Effector memory CD4-positive, alpha-beta T cell (primary cell): ENCODE measurements around the gene SBNO2.

ENCODE experiments used
- DNase-seq, 3 donors: peaks; one replicate each; pipeline ENCODE4 v3.0.0-alpha.2; 2020
- H3K27ac ChIP-seq: 2 replicates; pipeline ENCODE4 v1.7.0; 2013; ENCODE audit warnings: mild to moderate bottlenecking, low read length, moderate library complexity; ENCODE audit not compliant: insufficient read depth, poor library complexity, severe bottlenecking
- H3K27me3 ChIP-seq: replicated peaks from 2 replicates; pipeline ENCODE4 v1.7.0; 2013; ENCODE audit warnings: mild to moderate bottlenecking, low read length; ENCODE audit not compliant: insufficient read depth, control insufficient read depth, poor library complexity, severe bottlenecking
- H3K36me3 ChIP-seq: 2 replicates; pipeline ENCODE4 v1.7.0; 2013; ENCODE audit warnings: mild to moderate bottlenecking, low read length, moderate library complexity; ENCODE audit not compliant: control insufficient read depth, insufficient read depth
- H3K4me1 ChIP-seq: 2 replicates; pipeline ENCODE4 v1.7.0; 2013; ENCODE audit warnings: low read length, mild to moderate bottlenecking; ENCODE audit not compliant: control insufficient read depth, insufficient read depth, poor library complexity, severe bottlenecking
- H3K4me3 ChIP-seq: 2 replicates; pipeline ENCODE4 v1.7.0; 2013; ENCODE audit warnings: low read length, low read depth, mild to moderate bottlenecking; ENCODE audit not compliant: insufficient read depth, poor library complexity, severe bottlenecking
- H3K9me3 ChIP-seq: 2 replicates; pipeline ENCODE4 v1.7.0; 2013; ENCODE audit warnings: mild to moderate bottlenecking, low read length, moderate library complexity; ENCODE audit not compliant: control insufficient read depth

The SBNO2 gene

DNA sequence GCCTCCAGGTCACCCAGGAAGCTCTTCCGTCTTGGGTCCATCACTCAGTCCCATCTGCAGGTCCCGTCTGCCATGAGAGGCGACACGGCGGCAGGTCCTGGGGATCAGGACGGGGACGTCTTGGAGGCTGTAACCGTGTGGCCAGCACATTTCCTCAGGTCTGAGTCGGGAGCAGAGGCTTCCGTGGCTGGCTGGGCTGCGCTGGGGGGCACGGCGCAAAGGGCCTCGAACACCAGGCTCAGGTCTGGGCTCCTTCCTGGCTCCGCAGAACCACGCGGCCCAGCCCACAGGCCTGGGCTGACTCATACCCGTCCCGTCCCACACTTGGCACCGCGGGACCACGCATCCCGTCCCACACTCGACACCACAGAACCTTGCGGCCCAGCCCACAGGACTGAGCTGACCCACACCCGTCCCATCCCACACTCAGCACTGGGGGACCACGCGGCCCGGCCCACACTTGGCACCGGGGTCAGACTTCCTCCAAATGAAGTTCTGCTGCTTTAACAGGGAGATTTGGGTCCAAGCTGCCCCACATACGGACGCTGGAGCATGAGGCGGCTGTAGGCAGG is 30.2 kb downstream of the SBNO2 start:
- H3K4me1 ChIP-seq, result no peaks in the 10 kb centered on the region
- no peak overlapping the region for H3K4me3 ChIP-seq
- no peaks in the 10 kb centered on the region for H3K9me3 ChIP-seq
- DNase-seq, result no peak
- peaks cover 30% of the 10 kb centered on the region for H3K36me3 ChIP-seq
- H3K27ac ChIP-seq, result no peak overlapping the region
- no peaks in the 10 kb centered on the region for H3K27me3 ChIP-seq

DNA sequence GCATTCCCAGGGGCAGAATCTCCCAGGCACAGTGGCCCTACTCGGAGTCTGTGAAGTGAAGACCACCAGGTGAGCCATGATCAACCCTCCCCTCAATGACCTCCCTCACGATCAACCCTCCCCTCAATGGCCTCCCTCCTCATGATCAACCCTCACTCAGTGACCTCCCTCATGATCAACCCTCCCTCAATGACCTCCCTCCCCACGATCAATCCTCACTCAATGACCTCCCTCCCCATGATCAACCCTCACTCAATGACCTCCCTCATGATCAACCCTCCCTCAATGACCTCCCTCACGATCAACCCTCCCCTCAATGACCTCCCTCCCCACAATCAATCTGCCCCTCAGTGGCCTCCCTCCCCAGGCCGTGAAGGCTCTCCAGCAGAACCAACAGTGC is 32.1 kb downstream of the SBNO2 start:
- no peaks in the 10 kb centered on the region for H3K4me1 ChIP-seq
- no peak overlapping the region for H3K4me3 ChIP-seq
- H3K27ac ChIP-seq, result no peak overlapping the region
- DNase-seq, result no peak
- no peaks in the 10 kb centered on the region for H3K27me3 ChIP-seq
- peaks cover 21% of the 10 kb centered on the region for H3K36me3 ChIP-seq
- no peaks in the 10 kb centered on the region for H3K9me3 ChIP-seq

DNA sequence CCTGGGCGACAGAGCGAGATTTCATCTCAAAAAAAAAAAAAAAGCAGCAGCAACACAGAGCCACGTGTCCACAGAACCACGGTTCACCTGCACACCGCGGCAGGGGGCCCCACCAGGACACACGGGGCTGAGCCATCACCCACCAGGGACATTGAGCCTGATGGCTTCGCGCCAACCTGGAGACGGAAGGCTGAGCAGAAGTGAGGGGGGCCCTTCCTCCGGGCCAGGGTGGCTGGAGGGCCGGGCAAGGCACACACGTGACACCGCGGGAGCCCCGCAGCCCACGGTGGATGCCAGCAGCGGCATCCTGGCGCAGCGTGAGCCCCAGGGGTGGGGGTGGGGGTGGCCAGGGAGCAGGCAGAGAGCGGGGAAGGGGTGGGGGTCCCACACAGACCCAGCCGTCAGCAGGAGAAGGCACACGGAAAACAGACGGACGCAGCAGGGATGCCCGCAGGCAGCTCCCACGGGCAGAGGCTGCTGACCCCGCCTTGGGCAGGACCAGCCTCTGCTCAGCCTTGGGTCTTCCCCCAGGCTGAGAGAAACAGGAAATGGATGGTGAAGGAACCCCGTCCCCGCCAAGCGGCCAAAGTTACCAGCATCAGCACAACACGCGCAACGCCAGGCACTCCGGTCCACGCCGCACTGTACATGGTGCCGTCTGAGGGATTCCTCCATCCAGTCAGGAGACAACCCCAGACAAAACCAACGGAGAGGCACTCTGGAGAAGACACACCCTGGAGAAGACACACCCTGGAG is 33.6 kb downstream of the SBNO2 start:
- H3K27ac ChIP-seq, result no peak overlapping the region
- H3K4me1 ChIP-seq, result no peaks in the 10 kb centered on the region
- peaks cover 10% of the 10 kb centered on the region for H3K36me3 ChIP-seq
- no peak overlapping the region for H3K4me3 ChIP-seq
- H3K27me3 ChIP-seq, result no peaks in the 10 kb centered on the region
- DNase-seq, result no peak
- H3K9me3 ChIP-seq, result no peaks in the 10 kb centered on the region

DNA sequence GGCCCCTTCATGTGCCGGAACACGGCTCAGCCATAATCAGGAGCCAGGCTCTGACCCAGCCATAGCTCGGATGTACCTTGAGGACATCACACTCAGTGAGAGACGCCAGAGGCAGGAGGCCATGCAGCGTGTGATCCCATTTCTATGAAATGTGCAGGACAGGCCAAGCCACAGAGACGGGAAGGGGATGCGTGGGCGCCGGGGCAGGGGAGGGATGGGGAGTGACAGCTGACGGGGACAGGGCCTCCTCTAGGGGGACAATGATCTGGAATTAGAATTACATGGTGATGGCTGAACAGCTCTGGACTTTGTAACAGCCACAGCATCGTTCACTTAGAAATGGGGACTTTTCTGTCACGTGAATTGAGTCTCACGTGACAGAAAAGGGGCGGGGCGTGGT is 34.9 kb downstream of the SBNO2 start:
- no peak overlapping the region for H3K27ac ChIP-seq
- DNase-seq, result no peak
- no peaks in the 10 kb centered on the region for H3K9me3 ChIP-seq
- H3K4me3 ChIP-seq, result no peak overlapping the region
- peaks cover 8% of the 10 kb centered on the region for H3K36me3 ChIP-seq
- H3K27me3 ChIP-seq, result no peaks in the 10 kb centered on the region
- peaks cover under 1% of the 10 kb centered on the region for H3K4me1 ChIP-seq

DNA sequence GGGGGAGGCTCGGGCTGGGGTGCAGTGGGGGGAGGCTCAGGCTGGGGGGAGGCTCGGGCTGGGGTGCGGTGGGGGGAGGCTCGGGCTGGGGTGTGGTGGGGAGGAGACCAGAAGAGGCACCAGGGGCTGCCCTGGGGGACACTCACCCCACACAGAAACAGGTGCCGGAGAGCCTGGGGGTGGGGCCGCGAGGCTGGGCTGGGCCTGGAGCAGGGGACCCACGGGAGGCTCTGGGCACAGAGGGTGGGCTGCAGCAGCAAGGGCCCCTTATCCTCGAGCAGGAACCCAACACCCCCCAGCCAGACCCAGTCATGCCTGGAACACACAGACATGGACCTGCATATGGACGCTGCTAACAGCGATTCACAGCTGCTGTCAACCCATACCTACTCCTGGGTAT is 35.9 kb downstream of the SBNO2 start:
- Histone ChIP-seq H3K27me3 (no peaks in the 10 kb centered on the region), H3K27ac (no peak overlapping the region), H3K4me3 (no peak overlapping the region), H3K36me3 (no peaks in the 10 kb centered on the region), H3K9me3 (no peaks in the 10 kb centered on the region), H3K4me1 (peaks cover 9% of the 10 kb centered on the region)
- DNase-seq, result no peak

DNA sequence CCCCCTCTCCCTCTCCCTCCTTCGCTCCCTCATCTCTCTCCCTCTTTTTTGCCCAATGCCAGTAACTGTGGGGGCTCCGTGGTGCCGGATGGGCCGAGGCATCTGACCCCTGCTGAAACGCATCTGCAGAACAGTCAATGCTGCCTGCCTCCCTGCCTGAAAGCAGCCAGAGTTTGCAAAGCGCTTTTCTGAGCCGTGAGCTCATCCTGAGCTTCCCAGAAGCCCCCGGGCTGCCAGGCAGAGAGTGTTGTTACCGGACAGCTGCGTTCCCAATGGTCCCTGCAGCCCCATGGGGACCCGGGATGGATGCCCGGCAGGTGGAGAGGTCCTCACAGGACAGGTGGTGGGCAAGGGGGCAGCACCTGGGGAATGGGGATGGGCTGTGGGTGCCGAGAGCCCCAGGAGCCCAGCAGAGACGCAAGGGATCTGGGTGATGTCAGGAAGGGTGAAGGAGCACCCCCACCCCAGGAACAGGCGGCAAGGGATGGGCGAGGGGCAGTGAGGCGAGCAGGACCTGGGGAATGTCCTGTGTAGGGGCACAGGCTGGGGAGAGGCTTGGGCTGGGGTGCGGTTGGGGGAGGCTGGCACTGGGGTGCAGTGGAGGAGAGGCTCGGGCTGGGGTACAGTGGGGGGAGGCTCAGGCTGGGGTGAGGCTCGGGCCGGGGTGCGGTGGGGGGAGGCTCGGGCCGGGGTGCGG is 37.3 kb downstream of the SBNO2 start:
- Histone ChIP-seq H3K9me3 (no peaks in the 10 kb centered on the region), H3K4me1 (peaks cover 19% of the 10 kb centered on the region), H3K27ac (no peak overlapping the region), H3K27me3 (no peaks in the 10 kb centered on the region), H3K36me3 (no peaks in the 10 kb centered on the region), H3K4me3 (no peak overlapping the region)
- DNase-seq, result no peak

DNA sequence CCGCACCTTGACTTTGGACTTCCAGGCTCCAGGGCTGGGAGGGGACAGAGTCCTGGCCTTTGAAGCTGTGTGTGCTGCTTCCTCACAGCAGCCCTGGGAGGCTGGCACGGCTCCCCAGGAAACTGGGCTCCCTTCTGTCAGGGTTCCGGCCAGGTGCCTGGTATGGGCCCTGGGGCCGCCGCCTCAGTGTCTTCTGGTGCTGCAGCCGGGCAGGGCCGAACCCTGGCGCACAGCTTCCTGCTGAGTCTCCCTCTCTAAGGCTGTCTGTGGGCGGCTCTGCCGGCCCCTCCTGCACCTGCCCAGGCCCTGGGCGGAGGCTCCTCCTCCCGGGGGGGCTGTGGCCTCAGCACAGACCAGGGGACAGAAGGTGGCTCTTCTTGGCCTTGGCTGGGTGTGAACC is 37.9 kb downstream of the SBNO2 start:
- no peak overlapping the region for H3K4me3 ChIP-seq
- no peak for DNase-seq
- no peaks in the 10 kb centered on the region for H3K27me3 ChIP-seq
- no peaks in the 10 kb centered on the region for H3K36me3 ChIP-seq
- H3K27ac ChIP-seq, result no peak overlapping the region
- H3K4me1 ChIP-seq, result peaks cover 24% of the 10 kb centered on the region
- H3K9me3 ChIP-seq, result no peaks in the 10 kb centered on the region

DNA sequence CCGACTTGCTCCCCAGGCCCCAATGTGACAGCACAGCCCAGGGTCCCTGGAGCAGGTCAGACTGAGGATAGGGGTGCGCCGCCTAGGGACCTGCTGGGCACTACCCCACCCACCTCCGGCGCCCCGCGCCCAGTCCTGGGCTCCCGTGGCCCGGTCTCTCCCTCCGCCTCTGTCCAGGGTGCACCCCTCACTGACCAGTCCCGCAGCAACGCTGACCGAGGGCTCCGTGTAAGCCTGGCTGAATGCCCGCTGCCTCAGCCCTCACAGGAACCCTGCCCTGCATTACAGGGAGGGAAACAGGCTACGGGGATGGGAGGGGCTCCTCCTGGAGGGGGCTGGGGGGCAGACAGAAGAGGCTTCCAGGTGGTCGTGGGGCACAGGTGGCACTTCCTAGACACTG is 38.6 kb downstream of the SBNO2 start:
- Histone ChIP-seq H3K4me1 (peaks cover 32% of the 10 kb centered on the region), H3K4me3 (no peak overlapping the region), H3K36me3 (no peaks in the 10 kb centered on the region), H3K27ac (no peak overlapping the region), H3K9me3 (no peaks in the 10 kb centered on the region), H3K27me3 (no peaks in the 10 kb centered on the region)
- no peak for DNase-seq

DNA sequence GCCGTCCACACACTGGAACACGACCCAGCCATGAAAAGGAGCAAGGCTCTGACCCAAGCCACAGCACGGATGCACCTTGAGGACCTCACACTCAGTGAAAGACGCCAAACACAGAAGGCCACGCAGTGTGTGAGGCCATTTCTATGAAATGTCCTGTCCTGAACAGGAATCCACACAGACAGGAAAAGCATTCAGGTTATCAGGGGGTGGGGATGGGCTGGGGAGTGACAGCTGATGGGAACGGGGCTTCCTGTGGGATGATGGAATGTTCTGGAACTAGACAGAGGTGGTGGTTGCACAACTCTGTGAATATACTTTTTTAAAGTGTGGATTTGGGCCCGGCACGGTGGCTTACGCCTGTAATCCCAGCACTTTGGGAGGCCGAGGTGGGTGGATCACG is 39.6 kb downstream of the SBNO2 start:
- Histone ChIP-seq H3K4me1 (peaks cover 42% of the 10 kb centered on the region), H3K36me3 (no peaks in the 10 kb centered on the region), H3K4me3 (no peak overlapping the region), H3K9me3 (no peaks in the 10 kb centered on the region), H3K27me3 (no peaks in the 10 kb centered on the region), H3K27ac (no peak overlapping the region)
- DNase-seq, result no peak

DNA sequence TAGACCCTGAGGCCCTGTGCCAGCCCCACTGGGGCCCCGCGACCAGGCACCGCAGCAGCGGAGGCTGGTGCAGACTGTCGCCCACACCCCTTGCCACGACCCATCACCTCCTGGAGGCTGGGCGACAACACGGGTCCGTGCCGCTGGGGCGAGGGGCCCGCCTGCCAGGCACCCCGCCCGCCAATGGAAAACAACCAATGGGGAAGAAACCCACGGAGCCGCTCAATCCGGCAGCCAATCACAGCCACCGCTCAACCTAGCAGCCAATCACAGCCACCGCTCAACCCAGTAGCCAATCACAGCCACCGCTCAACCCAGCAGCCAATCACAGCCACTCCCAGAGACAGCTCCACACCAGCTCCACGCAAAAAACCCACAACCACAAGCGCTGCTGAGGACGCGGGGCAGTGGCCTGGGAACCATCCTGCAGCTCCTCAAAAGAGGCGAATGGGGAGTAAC is 40.6 kb downstream of the SBNO2 start:
- H3K27ac ChIP-seq, result peak overlapping the region; percentile 94
- no peaks in the 10 kb centered on the region for H3K9me3 ChIP-seq
- H3K27me3 ChIP-seq, result no peaks in the 10 kb centered on the region
- peaks cover 44% of the 10 kb centered on the region for H3K4me1 ChIP-seq
- H3K36me3 ChIP-seq, result no peaks in the 10 kb centered on the region
- H3K4me3 ChIP-seq, result peak overlapping the region; percentile 94
- DNase-seq, result peak; percentile 72 to 84 (median 82)
